Transverse colon (tissue), 4 donors: ENCODE results near the gene FNDC3B. TPM values are rescaled to one million over a fixed set of nuclear protein-coding genes. Genes with fewer than 3 reads are reported as not detected.

Experiments
- DNase-seq: peaks from one replicate; pipeline ENCODE4 v3.0.0-alpha.2; 2019
- H3K27ac ChIP-seq, 4 donors: fragments of 200-600 bp; sonication (generic); 2 replicates each; pipeline ENCODE4 v1.5.1; 2016 to 2018; ENCODE audit warnings: inconsistent platforms in 4 of 4
- H3K27me3 ChIP-seq: fragments of 200-600 bp; sonication (generic); 2 replicates; pipeline ENCODE4 v1.5.1; 2017; ENCODE audit warnings: inconsistent platforms
- H3K36me3 ChIP-seq, 4 donors: fragments of 200-600 bp; sonication (generic); 2 replicates each; pipeline ENCODE4 v1.5.1; 2017 to 2019; ENCODE audit warnings: inconsistent platforms in 4 of 4
- H3K4me1 ChIP-seq, 4 donors: fragments of 200-600 bp; sonication (generic); 2 replicates each; pipeline ENCODE4 v1.5.1; 2017 to 2020; ENCODE audit warnings: inconsistent platforms in 4 of 4
- H3K4me3 ChIP-seq, 4 donors: fragments of 200-600 bp; sonication (generic); 1 replicate in 1 of 4; 2 replicates in 3 of 4; pipeline versions ENCODE4 v1.5.1 to v1.6.1; 2017 to 2019; ENCODE audit warnings: inconsistent platforms in 4 of 4
- H3K9me3 ChIP-seq, 2 donors: fragments of 200-600 bp; sonication (generic); 2 replicates each; pipeline ENCODE4 v1.5.1; 2017 to 2019; ENCODE audit warnings: inconsistent platforms in 2 of 2
- CTCF ChIP-seq, 5 experiments: fragments of 200-600 bp in 3 of 5; fragments of 450-650 bp in 2 of 5; sonication (generic) in 3 of 5; IDR thresholded peaks; 1 replicate in 2 of 5; 2 replicates in 3 of 5; pipeline ENCODE4 v1.5.1; 2016 to 2017; ENCODE audit warnings: antibody characterized with exemption in 5 of 5, inconsistent platforms in 3 of 5, mild to moderate bottlenecking in 2 of 5, moderate library complexity in 1 of 5
- EP300 ChIP-seq: sonication (generic); formaldehyde crosslinking; IDR thresholded peaks from one replicate; pipeline ENCODE4 v1.6.1; 2017; ENCODE audit warnings: antibody characterized with exemption, low read depth
- POLR2A ChIP-seq: fragments of 450-650 bp; IDR thresholded peaks from one replicate; pipeline ENCODE4 v1.6.1; 2016; ENCODE audit warnings: antibody characterized with exemption, mild to moderate bottlenecking, moderate library complexity
- POLR2AphosphoS5 ChIP-seq, 3 donors: sonication (generic); formaldehyde crosslinking; IDR thresholded peaks; one replicate each; pipeline ENCODE4 v1.6.1; 2016; ENCODE audit warnings: antibody characterized with exemption in 3 of 3
- WGBS, 2 donors: methylation state at CpG; one replicate each; pipeline ENCODE4 v1.1.5; 2018; ENCODE audit warnings: low coverage in 1 of 2; 5-methylcytosine and 5-hydroxymethylcytosine counted together
- in situ Hi-C, 4 donors: fragments of 200-750 bp; cut with MboI; loops; one replicate each; pipeline versions ENCODE4 v1.15.0 to v1.15.1; 2017; ENCODE audit warnings: low sequenced_read_pairs in 3 of 4, low pct_ligation_motif_present in 1 of 4, low pct_unique_long_range_greater_than_20kb in 1 of 4
- intact Hi-C: fragments of 100-400 bp; cut with DNase I; formaldehyde crosslinking; loops from one replicate; pipeline ENCODE4 v1.15.1; 2023; ENCODE audit warnings: low total_unique reads
- total RNA-seq, 4 donors: library from RNA; depleted of rRNA; stranded (reverse); fragments of >200 nt; gene quantifications; one replicate each; pipeline ENCODE4 v1.1.0, GENCODE V29; 2016

FNDC3B gene
- total RNA-seq, 4 donors from 2014 or later = 28.5 to 85.7 (median 44.5) TPM

GRCh38 chr3:172270557-172271166, 231.3 kb downstream of the FNDC3B start:
- no peak for TF ChIP-seq POLR2A
- TF ChIP-seq EP300 = no peak
- no peak for TF ChIP-seq POLR2AphosphoS5 (IDR thresholded peaks at IDR 0.05)
- no peak for TF ChIP-seq CTCF (IDR thresholded peaks at IDR 0.05)
- no peak overlapping the region for H3K27ac ChIP-seq
- in situ Hi-C loops = no loop called here
- no peaks in the 10 kb centered on the region for H3K27me3 ChIP-seq
- no peaks in the 10 kb centered on the region for H3K36me3 ChIP-seq
- DNase-seq = no peak
- WGBS, 2 donors = 85 to 92% methylated on average over 3 to 4 of the region's 4 CpGs
- no peak overlapping the region for H3K4me3 ChIP-seq
- intact Hi-C loops = no loop called here
- H3K4me1 ChIP-seq = peaks cover 0 to 16% (median 4%) of the 10 kb centered on the region in 4 donors
- no peaks in the 10 kb centered on the region for H3K9me3 ChIP-seq

GRCh38 chr3:172271386-172271976, 232.1 kb downstream of the FNDC3B start:
- WGBS, 2 donors = 95 to 98% methylated on average over 9 of the region's 9 CpGs
- H3K4me3 ChIP-seq = no peak overlapping the region
- in situ Hi-C loops (no loop called here), intact Hi-C loops (no loop called here)
- H3K36me3 ChIP-seq = no peaks in the 10 kb centered on the region
- peaks cover 0 to 20% (median 4%) of the 10 kb centered on the region in 4 donors for H3K4me1 ChIP-seq
- no peaks in the 10 kb centered on the region for H3K9me3 ChIP-seq
- DNase-seq = no peak
- TF ChIP-seq CTCF (IDR thresholded peaks at IDR 0.05) (no peak), POLR2AphosphoS5 (IDR thresholded peaks at IDR 0.05) (no peak), EP300 (no peak), POLR2A (no peak)
- H3K27me3 ChIP-seq = no peaks in the 10 kb centered on the region
- H3K27ac ChIP-seq = no peak overlapping the region

- H3K27ac ChIP-seq = peak overlapping the region in 2 of 4 donors; percentile 7 to 41
- no peak for TF ChIP-seq CTCF (IDR thresholded peaks at IDR 0.05)
- TF ChIP-seq POLR2AphosphoS5 (IDR thresholded peaks at IDR 0.05) = peak in 2 of 3 donors; percentile 55 to 57
- H3K36me3 ChIP-seq = no peaks in the 10 kb centered on the region
- in situ Hi-C loops = no loop called here
- H3K27me3 ChIP-seq = no peaks in the 10 kb centered on the region
- H3K4me1 ChIP-seq = peaks cover 0 to 20% (median 4%) of the 10 kb centered on the region in 4 donors
- H3K4me3 ChIP-seq = no peak overlapping the region
- 77 to 89% methylated on average over 2 of the region's 2 CpGs for WGBS, 2 donors
- DNase-seq = no peak
- intact Hi-C loops = no loop called here
- H3K9me3 ChIP-seq = no peaks in the 10 kb centered on the region
Measured at GRCh38 chr3:172272698-172273097, 233.3 kb downstream of the FNDC3B start.

GRCh38 chr3:172273378-172273777, 234.0 kb downstream of the FNDC3B start:
- DNase-seq = no peak
- Histone ChIP-seq H3K4me1 (peaks cover 3 to 20% (median 8%) of the 10 kb centered on the region in 4 donors), H3K27ac (peak overlapping the region in 2 of 4 donors; percentile 7 to 41), H3K36me3 (no peaks in the 10 kb centered on the region), H3K9me3 (no peaks in the 10 kb centered on the region), H3K27me3 (no peaks in the 10 kb centered on the region), H3K4me3 (no peak overlapping the region)
- in situ Hi-C loops (no loop called here), intact Hi-C loops (no loop called here)
- WGBS, 2 donors = 71 to 90% methylated on average over 1 of the region's 1 CpG
- TF ChIP-seq EP300 = no peak
- TF ChIP-seq POLR2AphosphoS5 (IDR thresholded peaks at IDR 0.05) = no peak
- no peak for TF ChIP-seq CTCF (IDR thresholded peaks at IDR 0.05)
- TF ChIP-seq POLR2A = no peak
